ENCODE measurements around the gene FOXS1. TPM values are rescaled to one million over a fixed set of nuclear protein-coding genes. Genes with fewer than 3 reads are reported as not detected.

FOXS1 gene
- total RNA-seq, 1 donor from 2014 or later, result 26.0 TPM

DNA sequence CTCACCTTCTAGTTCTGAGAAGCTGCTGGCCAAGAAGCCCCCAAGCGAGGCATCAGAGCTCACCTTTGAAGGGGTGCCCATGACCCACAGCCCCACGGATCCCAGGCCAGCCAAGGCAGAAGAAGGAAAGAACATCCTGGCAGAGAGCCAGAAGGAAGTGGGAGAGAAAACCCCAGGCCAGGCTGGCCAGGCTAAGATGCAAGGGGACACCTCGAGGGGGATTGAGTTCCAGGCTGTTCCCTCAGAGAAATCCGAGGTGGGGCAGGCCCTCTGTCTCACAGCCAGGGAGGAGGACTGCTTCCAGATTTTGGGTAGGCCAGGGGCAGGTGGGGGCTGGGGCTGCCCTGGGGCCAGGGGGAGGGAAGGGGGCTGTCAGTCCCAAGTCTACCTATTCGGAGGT, 24.0 kb downstream of the FOXS1 start:
- TF ChIP-seq EZH2 (IDR thresholded peaks at IDR 0.05; ENCODE audit: insufficient read depth, low read length), result no peak
- TF ChIP-seq, protein P1, sequence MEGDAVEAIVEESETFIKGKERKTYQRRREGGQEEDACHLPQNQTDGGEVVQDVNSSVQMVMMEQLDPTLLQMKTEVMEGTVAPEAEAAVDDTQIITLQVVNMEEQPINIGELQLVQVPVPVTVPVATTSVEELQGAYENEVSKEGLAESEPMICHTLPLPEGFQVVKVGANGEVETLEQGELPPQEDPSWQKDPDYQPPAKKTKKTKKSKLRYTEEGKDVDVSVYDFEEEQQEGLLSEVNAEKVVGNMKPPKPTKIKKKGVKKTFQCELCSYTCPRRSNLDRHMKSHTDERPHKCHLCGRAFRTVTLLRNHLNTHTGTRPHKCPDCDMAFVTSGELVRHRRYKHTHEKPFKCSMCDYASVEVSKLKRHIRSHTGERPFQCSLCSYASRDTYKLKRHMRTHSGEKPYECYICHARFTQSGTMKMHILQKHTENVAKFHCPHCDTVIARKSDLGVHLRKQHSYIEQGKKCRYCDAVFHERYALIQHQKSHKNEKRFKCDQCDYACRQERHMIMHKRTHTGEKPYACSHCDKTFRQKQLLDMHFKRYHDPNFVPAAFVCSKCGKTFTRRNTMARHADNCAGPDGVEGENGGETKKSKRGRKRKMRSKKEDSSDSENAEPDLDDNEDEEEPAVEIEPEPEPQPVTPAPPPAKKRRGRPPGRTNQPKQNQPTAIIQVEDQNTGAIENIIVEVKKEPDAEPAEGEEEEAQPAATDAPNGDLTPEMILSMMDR (IDR thresholded peaks at IDR 0.05; ENCODE audit: insufficient read depth, low read depth, low read length), result no peak
- DNase-seq (ENCODE audit: low read depth) (no peak), FAIRE-seq (no peak)
- H4K20me1 ChIP-seq (ENCODE audit: insufficient read depth, low read length), result no peaks in the 10 kb centered on the region
- H3K27me3 Mint-ChIP-seq (ENCODE audit: low read depth, unreplicated experiment), result peaks cover 32% of the 10 kb centered on the region
- peaks cover 10% of the 10 kb centered on the region for H3K4me1 Mint-ChIP-seq (ENCODE audit: low read depth, unreplicated experiment)
- H3K27me3 ChIP-seq (ENCODE audit: insufficient read depth, low read length), result peaks cover 2% of the 10 kb centered on the region
- no peaks in the 10 kb centered on the region for H3K79me2 ChIP-seq (ENCODE audit: insufficient read depth, low read length)
- H2AFZ ChIP-seq (ENCODE audit: low read depth, low read length), result no peak overlapping the region
- no peaks in the 10 kb centered on the region for H3K9me3 Mint-ChIP-seq (ENCODE audit: unreplicated experiment)
- peaks cover 26% of the 10 kb centered on the region for H3K4me1 ChIP-seq (ENCODE audit: insufficient read depth, low read length)
- no peaks in the 10 kb centered on the region for H3K36me3 ChIP-seq (ENCODE audit: insufficient read depth, low read length)
- no peaks in the 10 kb centered on the region for H3K9me3 ChIP-seq (ENCODE audit: insufficient read depth, low read depth, low read length)
- no peak overlapping the region for H3K9ac ChIP-seq (ENCODE audit: low read length)
- H3K27ac ChIP-seq (ENCODE audit: low read depth, low read length), result no peak overlapping the region
- H3K4me2 ChIP-seq (ENCODE audit: low read length), result no peak overlapping the region
- H3K4me3 Mint-ChIP-seq (ENCODE audit: unreplicated experiment), result no peak overlapping the region
- no peak overlapping the region for H3K27ac Mint-ChIP-seq (ENCODE audit: unreplicated experiment)
- H3K4me3 ChIP-seq (ENCODE audit: insufficient read depth, low read depth, low read length), result no peak overlapping the region
- H3K36me3 Mint-ChIP-seq (ENCODE audit: low read depth, unreplicated experiment), result no peaks in the 10 kb centered on the region

DNA sequence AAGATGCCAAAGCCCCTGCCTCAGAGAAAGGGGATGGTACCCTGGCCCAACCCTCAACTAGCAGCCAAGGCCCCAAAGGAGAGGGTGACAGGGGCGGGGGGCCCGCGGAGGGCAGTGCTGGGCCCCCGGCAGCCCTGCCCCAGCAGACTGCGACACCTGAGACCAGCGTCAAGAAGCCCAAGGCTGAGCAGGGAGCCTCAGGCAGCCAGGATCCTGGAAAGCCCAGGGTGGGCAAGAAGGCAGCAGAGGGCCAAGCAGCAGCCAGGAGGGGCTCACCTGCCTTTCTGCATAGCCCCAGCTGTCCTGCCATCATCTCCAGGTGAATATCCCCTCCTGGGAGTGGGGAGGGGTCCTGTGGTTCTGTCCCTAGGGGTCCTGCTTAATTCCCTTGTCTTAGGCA, 25.2 kb downstream of the FOXS1 start:
- H3K27me3 Mint-ChIP-seq (ENCODE audit: low read depth, unreplicated experiment), result peaks cover 36% of the 10 kb centered on the region
- H3K27ac Mint-ChIP-seq (ENCODE audit: unreplicated experiment), result no peak overlapping the region
- no peak for FAIRE-seq

More for the DNA sequence above, 25.2 kb downstream of the FOXS1 start:
- Histone ChIP-seq H3K9ac (ENCODE audit: low read length) (no peak overlapping the region), H3K9me3 (ENCODE audit: insufficient read depth, low read depth, low read length) (no peaks in the 10 kb centered on the region), H3K27ac (ENCODE audit: low read depth, low read length) (no peak overlapping the region), H3K27me3 (ENCODE audit: insufficient read depth, low read length) (peaks cover 2% of the 10 kb centered on the region), H2AFZ (ENCODE audit: low read depth, low read length) (no peak overlapping the region), H4K20me1 (ENCODE audit: insufficient read depth, low read length) (no peaks in the 10 kb centered on the region), H3K79me2 (ENCODE audit: insufficient read depth, low read length) (no peaks in the 10 kb centered on the region), H3K4me2 (ENCODE audit: low read length) (no peak overlapping the region), H3K4me1 (ENCODE audit: insufficient read depth, low read length) (peaks cover 26% of the 10 kb centered on the region), H3K4me3 (ENCODE audit: insufficient read depth, low read depth, low read length) (no peak overlapping the region), H3K36me3 (ENCODE audit: insufficient read depth, low read length) (no peaks in the 10 kb centered on the region)
- Mint-ChIP-seq H3K4me3 (ENCODE audit: unreplicated experiment) (no peak overlapping the region), H3K4me1 (ENCODE audit: low read depth, unreplicated experiment) (peaks cover 12% of the 10 kb centered on the region), H3K36me3 (ENCODE audit: low read depth, unreplicated experiment) (no peaks in the 10 kb centered on the region), H3K9me3 (ENCODE audit: unreplicated experiment) (no peaks in the 10 kb centered on the region)
- DNase-seq (ENCODE audit: low read depth), result no peak
- TF ChIP-seq, protein P1 (IDR thresholded peaks at IDR 0.05; ENCODE audit: insufficient read depth, low read depth, low read length), result no peak
- no peak for TF ChIP-seq EZH2 (IDR thresholded peaks at IDR 0.05; ENCODE audit: insufficient read depth, low read length)
